Skeletal muscle satellite cell (primary cell): ENCODE results near the gene TMEM271.

Experiments used
- H3K27me3 ChIP-seq: 2 replicates; pipeline ENCODE4 v1.7.0; 2013; ENCODE audit warnings: low read length; ENCODE audit not compliant: control insufficient read depth, insufficient read depth
- H3K36me3 ChIP-seq: 2 replicates; pipeline ENCODE4 v1.7.0; 2013; ENCODE audit warnings: mild to moderate bottlenecking, control low read depth, low read length; ENCODE audit not compliant: insufficient read depth
- H3K4me1 ChIP-seq: 2 replicates; pipeline ENCODE4 v1.7.0; 2013; ENCODE audit warnings: low read length; ENCODE audit not compliant: control insufficient read depth, insufficient read depth
- H3K4me2 ChIP-seq: 2 replicates; pipeline ENCODE4 v1.7.0; 2013; ENCODE audit warnings: mild to moderate bottlenecking, low read length
- H3K4me3 ChIP-seq: 2 replicates; pipeline ENCODE4 v1.7.0; 2013; ENCODE audit warnings: low read length
- H3K9ac ChIP-seq: 2 replicates; pipeline ENCODE4 v1.7.0; 2013; ENCODE audit warnings: mild to moderate bottlenecking, low read depth, low read length, moderate library complexity
- H3K9me3 ChIP-seq: replicated peaks from 2 replicates; pipeline ENCODE4 v1.7.0; 2013; ENCODE audit warnings: mild to moderate bottlenecking, control low read depth, low read length

TMEM271 gene

DNA sequence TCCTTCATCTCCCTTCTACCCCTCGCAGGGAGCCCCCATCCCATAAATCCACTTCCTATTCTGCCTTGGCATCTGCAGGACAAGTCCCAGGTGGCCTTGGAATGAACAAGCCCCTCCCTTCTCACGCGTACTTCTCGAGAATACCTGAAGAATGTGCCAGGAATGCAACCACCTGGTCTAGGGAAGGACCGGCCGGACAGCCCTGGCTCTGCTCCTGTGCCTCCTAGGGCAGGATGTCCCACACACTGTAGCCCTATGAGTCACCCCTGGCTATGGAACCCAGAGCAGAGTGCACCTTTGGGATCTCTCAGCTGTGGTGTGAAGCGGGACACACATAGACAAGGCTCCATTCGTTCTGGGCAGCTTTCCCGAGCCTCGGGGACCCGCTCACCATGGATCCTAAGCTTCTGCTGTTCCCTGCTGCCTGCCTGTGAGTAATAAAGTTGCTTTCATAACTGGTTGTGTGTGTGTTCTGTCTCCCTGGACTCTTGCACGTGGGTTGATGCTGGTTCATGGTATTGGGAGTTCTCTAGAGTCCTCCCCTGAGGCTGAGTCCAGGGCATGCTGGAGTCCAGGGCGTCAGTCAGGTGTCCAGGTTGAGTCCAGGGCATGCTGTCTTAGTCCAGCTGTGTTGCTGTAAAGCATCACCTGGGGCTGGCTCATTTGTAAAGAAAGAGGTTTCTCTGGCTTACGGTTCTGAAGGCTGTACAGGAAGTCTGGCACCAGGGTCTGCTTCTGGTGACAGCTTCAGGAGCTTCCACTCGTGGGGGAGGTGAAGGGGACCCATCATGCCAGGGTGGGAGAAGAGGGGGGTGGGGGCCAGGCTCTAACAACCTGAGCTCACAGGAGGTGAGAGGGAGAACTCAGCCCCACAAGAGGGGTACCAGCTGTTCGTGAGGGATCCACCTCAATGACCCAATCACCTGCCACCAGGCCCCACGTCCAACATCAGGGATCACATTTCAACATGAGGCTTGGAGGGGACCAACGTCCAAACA lies 41.8 kb upstream of the TMEM271 start:
- Histone ChIP-seq H3K36me3 (no peaks in the 10 kb centered on the region), H3K4me1 (no peaks in the 10 kb centered on the region), H3K27me3 (peaks cover 3% of the 10 kb centered on the region), H3K4me2 (no peak overlapping the region), H3K9ac (no peak overlapping the region), H3K9me3 (no peaks in the 10 kb centered on the region), H3K4me3 (no peak overlapping the region)

DNA sequence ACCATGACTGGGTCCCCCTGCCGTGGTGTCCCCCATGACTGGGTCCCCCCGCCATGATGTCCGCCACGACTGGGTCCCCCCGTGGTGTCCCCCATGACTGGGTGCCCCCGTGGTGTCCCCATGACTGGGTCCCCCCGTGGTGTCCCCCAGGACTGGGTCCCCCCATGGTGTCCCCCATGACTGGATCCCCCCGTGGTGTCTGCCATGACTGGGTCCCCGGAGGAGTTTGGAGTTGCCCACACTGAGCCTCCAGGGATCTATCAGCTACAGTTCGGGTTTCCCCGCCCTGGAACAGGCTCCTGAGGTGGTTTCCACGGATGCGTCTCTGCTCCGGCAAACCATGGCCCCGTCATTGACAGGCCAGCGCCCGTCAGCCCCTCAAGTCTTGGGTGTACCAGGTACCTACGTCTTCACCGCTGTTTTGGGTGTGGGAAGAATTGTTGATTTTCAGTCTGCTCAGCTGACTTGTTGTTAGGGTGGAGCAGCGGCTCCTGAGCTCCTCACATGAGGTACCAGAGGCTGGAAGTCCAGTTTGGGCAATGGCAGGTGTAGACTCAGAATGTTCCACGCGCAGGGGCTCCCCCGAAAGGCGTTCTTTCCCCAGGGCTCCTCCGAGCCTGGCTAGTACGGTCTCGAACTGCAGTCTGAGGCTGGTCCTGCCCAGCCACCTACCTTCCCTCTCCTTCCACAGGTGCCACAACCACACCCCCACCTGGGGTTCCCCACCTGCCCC lies 41.0 kb upstream of the TMEM271 start:
- no peak overlapping the region for H3K9ac ChIP-seq
- no peaks in the 10 kb centered on the region for H3K9me3 ChIP-seq
- peaks cover 3% of the 10 kb centered on the region for H3K27me3 ChIP-seq
- no peak overlapping the region for H3K4me3 ChIP-seq
- no peak overlapping the region for H3K4me2 ChIP-seq
- H3K36me3 ChIP-seq: no peaks in the 10 kb centered on the region
- no peaks in the 10 kb centered on the region for H3K4me1 ChIP-seq

- Histone ChIP-seq H3K9ac (no peak overlapping the region), H3K9me3 (no peaks in the 10 kb centered on the region), H3K4me1 (no peaks in the 10 kb centered on the region)
These were observed 40.0 kb upstream of the TMEM271 start for GRCh38 chr4:616091-616490.

GRCh38 chr4:613126-613525 lies 37.0 kb upstream of the TMEM271 start:
- Histone ChIP-seq H3K4me2 (no peak overlapping the region), H3K27me3 (peaks cover 3% of the 10 kb centered on the region), H3K9me3 (no peaks in the 10 kb centered on the region), H3K9ac (no peak overlapping the region), H3K4me3 (no peak overlapping the region), H3K36me3 (no peaks in the 10 kb centered on the region), H3K4me1 (no peaks in the 10 kb centered on the region)

More at GRCh38 chr4:616091-616490, 40.0 kb upstream of the TMEM271 start:
- peaks cover 3% of the 10 kb centered on the region for H3K27me3 ChIP-seq
- no peaks in the 10 kb centered on the region for H3K36me3 ChIP-seq
- H3K4me2 ChIP-seq: no peak overlapping the region
- no peak overlapping the region for H3K4me3 ChIP-seq

DNA sequence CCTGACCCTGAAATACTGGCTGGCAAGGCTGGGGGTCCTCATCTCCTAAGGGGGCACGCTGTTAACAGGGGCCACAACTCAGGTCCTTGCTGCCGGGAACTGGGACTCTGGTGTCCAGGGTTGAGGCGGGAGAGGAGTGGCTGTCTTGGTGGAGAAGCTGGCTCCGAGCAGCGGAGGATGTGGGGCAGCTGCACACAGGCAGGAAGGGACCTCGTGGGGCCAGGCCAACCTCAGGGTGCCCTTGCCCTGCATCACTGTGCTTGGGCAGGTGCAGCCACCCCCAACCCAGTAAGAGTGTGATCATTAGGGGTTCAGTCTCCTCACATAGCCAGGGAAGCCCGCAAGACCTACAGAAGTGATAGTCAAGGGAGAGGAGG lies 36.6 kb upstream of the TMEM271 start:
- Histone ChIP-seq H3K4me1 (no peaks in the 10 kb centered on the region), H3K4me2 (no peak overlapping the region), H3K9ac (no peak overlapping the region), H3K27me3 (peaks cover 3% of the 10 kb centered on the region), H3K36me3 (no peaks in the 10 kb centered on the region), H3K9me3 (no peaks in the 10 kb centered on the region), H3K4me3 (no peak overlapping the region)

DNA sequence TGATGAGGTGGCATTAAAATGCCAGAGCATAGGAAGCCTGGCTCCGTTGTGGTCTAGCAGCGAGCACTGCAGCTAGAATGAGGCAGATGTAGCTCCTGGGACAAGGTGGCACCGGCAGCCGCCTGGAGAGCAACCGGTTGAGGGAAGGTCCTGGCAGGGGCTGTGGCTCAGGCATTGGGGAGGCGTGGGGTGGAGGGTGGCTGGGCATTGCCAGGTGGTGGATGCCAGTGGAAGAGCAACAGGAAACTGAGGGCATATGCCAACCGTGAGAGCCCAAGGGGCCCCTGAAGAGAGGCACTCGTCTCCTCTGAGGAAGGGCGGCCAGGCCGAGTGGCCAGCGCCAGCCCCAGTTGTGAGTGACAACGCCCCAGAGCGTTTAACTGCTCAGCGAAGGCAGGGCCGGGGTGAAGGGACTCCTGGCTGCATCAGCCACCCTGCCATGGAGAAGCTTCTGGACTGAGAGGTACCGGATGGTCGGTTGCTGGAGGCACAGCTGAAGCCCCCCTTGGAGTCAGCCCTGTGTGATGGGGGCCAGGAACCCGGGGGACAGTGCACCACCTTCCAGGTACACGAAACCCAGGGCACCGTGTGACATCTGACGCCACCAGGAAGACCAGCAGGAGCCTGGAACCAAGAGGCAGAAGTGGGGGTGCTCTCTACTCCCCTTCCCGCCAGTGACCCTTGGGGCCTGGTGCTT lies 36.1 kb upstream of the TMEM271 start:
- H3K4me2 ChIP-seq: no peak overlapping the region
- no peak overlapping the region for H3K9ac ChIP-seq
- no peaks in the 10 kb centered on the region for H3K4me1 ChIP-seq
- peaks cover 3% of the 10 kb centered on the region for H3K27me3 ChIP-seq
- H3K9me3 ChIP-seq: no peaks in the 10 kb centered on the region
- no peaks in the 10 kb centered on the region for H3K36me3 ChIP-seq
- no peak overlapping the region for H3K4me3 ChIP-seq

DNA sequence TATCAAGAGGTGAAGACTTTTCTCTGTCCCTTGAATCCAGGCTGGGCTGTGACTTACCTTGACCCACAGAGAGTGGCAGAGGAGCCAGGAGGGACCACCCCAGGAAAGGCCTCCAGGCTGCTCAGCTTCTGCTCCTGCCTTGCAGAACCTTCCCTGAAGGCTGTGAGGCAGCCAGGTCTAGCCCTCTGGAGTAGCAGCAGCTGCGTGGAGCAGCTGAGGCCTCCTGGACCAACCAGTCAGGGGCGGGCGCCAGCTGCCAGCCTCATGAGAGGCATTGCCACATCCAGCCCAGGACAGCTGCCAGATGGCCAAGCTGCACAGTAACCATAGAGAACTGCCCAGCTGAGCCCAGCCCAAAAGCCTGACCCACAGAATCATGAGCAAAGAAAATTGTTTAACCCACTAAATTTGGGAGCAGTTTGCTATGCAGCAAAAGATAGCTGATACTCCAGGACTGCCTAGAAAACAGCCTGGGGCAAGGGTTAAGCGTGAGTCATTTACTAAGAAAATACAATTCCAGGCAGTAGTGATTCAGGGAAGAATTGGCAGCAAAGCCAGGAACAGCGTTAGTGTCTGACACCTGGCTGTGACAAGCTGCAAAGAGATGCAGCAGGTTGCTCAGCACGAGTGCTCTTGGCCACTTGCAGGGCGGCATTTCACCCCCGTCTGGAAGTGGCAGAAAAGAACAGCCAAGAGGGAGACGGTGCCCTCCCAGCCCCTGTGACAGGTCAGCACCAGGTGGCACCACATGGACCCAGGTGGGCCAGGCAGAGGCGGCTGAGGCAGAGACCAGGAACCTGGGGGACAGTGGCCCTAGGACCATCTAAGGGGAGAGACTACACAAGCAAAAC lies 34.5 kb upstream of the TMEM271 start:
- Histone ChIP-seq H3K4me3 (no peak overlapping the region), H3K4me1 (no peaks in the 10 kb centered on the region), H3K36me3 (no peaks in the 10 kb centered on the region), H3K9ac (no peak overlapping the region), H3K9me3 (no peaks in the 10 kb centered on the region), H3K27me3 (peaks cover 3% of the 10 kb centered on the region), H3K4me2 (no peak overlapping the region)

- H3K4me3 ChIP-seq: no peak overlapping the region
- no peaks in the 10 kb centered on the region for H3K27me3 ChIP-seq
- H3K4me2 ChIP-seq: no peak overlapping the region
- H3K9me3 ChIP-seq: no peaks in the 10 kb centered on the region
- no peaks in the 10 kb centered on the region for H3K4me1 ChIP-seq
- no peak overlapping the region for H3K9ac ChIP-seq
- no peaks in the 10 kb centered on the region for H3K36me3 ChIP-seq
These were observed 33.4 kb upstream of the TMEM271 start for GRCh38 chr4:609400-610050.

DNA sequence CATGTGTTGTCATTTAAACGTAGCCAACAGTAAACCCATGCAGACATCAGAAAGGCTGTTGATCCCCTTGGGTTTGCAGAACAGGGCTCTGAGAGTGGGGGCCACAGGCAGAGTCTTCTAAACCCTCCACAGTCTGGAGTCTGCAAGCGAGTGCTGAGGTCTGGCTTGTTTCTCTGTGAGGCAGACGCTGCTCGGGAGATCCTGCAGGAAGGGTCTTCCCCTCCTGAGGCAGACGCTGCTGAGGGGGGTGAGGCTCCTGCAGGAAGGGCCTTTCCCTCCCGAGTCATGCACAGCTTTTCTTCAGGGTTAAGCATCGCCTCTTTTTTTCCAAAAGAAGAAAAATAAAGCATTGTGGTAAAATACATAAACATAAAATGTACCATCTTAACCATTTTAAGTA lies 32.1 kb upstream of the TMEM271 start:
- no peaks in the 10 kb centered on the region for H3K4me1 ChIP-seq
- H3K9me3 ChIP-seq: no peaks in the 10 kb centered on the region
- no peak overlapping the region for H3K4me3 ChIP-seq
- H3K9ac ChIP-seq: no peak overlapping the region
- no peak overlapping the region for H3K4me2 ChIP-seq
- H3K27me3 ChIP-seq: no peaks in the 10 kb centered on the region
- H3K36me3 ChIP-seq: no peaks in the 10 kb centered on the region

DNA sequence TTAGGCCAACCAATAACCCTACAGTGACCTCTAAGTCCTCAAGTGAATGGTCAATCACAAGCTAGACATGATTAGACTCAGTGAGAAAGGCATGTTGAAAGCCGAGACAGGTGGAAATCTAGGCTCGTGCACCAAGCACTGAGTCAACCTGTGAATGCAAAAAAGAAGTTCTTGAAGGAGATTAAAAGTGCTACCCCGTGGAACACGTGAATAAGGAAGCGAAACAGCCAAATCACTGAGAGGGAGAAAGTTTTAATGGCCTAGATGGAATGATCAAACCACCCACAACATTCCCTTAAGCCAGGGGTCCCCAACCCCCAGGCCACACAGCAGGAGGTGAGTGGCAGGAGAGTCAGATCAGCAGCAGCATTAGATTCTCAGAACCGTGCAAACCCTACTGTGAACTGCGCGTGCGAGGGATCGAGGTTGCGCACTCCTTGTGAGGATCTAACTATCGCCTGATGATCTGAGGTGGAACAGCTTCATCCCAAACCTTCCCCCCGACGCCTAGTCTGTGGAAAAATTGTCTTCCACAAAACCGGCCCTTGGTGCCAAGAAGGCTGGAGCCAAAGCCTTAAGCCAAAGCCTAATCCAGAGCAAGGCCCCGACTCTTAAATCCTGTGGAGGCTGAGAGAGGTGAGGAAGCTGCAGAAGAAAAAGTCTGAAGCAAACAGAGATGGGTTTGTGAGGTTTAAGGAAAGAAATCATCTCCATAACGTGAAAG lies 29.8 kb upstream of the TMEM271 start:
- Histone ChIP-seq H3K9me3 (no peaks in the 10 kb centered on the region), H3K4me1 (no peaks in the 10 kb centered on the region), H3K9ac (no peak overlapping the region), H3K27me3 (no peaks in the 10 kb centered on the region), H3K4me2 (no peak overlapping the region), H3K36me3 (no peaks in the 10 kb centered on the region), H3K4me3 (no peak overlapping the region)
